ENCODE data around the gene APBA2. TPM values are rescaled to one million over a fixed set of nuclear protein-coding genes. Genes with fewer than 3 reads are reported as not detected.
A peak's percentile ranks its signal among the peaks of the same experiment; 100 is the strongest.

APBA2 gene
- total RNA-seq, 2 donors from 2014 or later, result 9.1 to 9.8 TPM

DNA sequence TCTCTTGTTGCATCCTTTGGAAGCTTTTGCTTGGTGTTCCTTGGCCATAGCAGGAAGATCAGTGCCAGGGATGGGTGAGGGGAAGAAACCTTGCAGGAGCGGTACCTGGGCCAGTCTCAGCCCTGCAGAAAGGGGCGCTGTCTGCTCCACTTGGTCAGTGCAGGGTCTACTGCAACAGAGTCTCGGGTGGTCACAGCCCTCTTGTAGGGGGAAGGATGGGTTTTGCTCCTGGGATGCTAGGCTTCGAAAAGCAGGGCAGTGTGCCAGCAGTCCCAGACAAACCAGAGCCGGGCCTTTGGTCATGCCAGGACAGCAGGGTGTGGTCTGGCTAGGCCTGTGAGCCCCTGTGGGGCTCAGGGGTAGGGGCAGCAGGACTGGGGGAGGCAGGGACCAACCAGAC lies 186.7 kb downstream of the APBA2 start:
- Mint-ChIP-seq H3K27ac (no peak overlapping the region), H3K4me1 (ENCODE audit: low read depth) (no peaks in the 10 kb centered on the region), H3K27me3 (ENCODE audit: low read depth) (no peaks in the 10 kb centered on the region), H3K9me3 (peaks cover 0 to 1% of the 10 kb centered on the region in 2 donors), H3K4me3 (no peak overlapping the region), H3K36me3 (ENCODE audit: insufficient read depth in 2 of 2) (peaks cover 0 to 1% of the 10 kb centered on the region in 2 donors)
- no peak for DNase-seq
- no peak for ATAC-seq (replicated peaks in 1 of 2)

- H3K9me3 Mint-ChIP-seq, result no peaks in the 10 kb centered on the region
- DNase-seq (no peak), ATAC-seq (replicated peaks in 1 of 2) (no peak)
- H3K27ac Mint-ChIP-seq, result no peak overlapping the region
- H3K27me3 Mint-ChIP-seq (ENCODE audit: low read depth), result no peaks in the 10 kb centered on the region
- no peaks in the 10 kb centered on the region for H3K4me1 Mint-ChIP-seq (ENCODE audit: low read depth)
- no peak overlapping the region for H3K4me3 Mint-ChIP-seq
- H3K36me3 Mint-ChIP-seq (ENCODE audit: insufficient read depth in 2 of 2), result no peaks in the 10 kb centered on the region
These were observed 188.3 kb downstream of the APBA2 start for GRCh38 chr15:29074045-29074444.

- Mint-ChIP-seq H3K27ac (no peak overlapping the region), H3K4me3 (no peak overlapping the region), H3K27me3 (ENCODE audit: low read depth) (no peaks in the 10 kb centered on the region), H3K4me1 (ENCODE audit: low read depth) (no peaks in the 10 kb centered on the region), H3K36me3 (ENCODE audit: insufficient read depth in 2 of 2) (no peaks in the 10 kb centered on the region), H3K9me3 (no peaks in the 10 kb centered on the region)
- DNase-seq (no peak), ATAC-seq (replicated peaks in 1 of 2) (no peak)
These were observed 192.8 kb downstream of the APBA2 start for GRCh38 chr15:29078541-29078940.

DNA sequence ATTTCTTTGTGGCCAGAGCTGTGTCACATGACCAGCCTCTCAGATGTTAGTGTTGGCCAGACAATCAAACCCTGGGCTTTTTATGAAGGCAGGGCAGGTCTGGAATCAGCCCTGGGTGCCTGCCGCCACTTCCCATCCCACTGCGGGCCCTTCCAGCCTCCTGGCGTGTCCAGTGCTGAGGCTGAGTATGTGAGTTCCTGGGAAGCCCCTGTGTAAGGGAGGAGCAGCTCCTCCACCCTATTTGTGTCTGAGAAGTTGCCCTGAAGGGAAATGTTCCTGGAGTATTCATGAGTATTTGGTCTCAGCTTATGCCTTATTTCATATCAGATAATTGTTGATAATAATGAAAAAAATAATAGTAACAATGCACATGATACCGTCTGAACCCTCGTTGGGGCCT lies 193.7 kb downstream of the APBA2 start:
- ATAC-seq (replicated peaks in 1 of 2), result no peak
- no peak overlapping the region for H3K27ac Mint-ChIP-seq
- no peaks in the 10 kb centered on the region for H3K4me1 Mint-ChIP-seq (ENCODE audit: low read depth)
- H3K36me3 Mint-ChIP-seq (ENCODE audit: insufficient read depth in 2 of 2), result no peaks in the 10 kb centered on the region
- no peaks in the 10 kb centered on the region for H3K9me3 Mint-ChIP-seq
- no peak for DNase-seq
- H3K4me3 Mint-ChIP-seq, result no peak overlapping the region
- no peaks in the 10 kb centered on the region for H3K27me3 Mint-ChIP-seq (ENCODE audit: low read depth)

- Mint-ChIP-seq H3K27me3 (ENCODE audit: low read depth) (no peaks in the 10 kb centered on the region), H3K36me3 (ENCODE audit: insufficient read depth in 2 of 2) (peaks cover 0 to 1% of the 10 kb centered on the region in 2 donors), H3K4me1 (ENCODE audit: low read depth) (no peaks in the 10 kb centered on the region), H3K4me3 (no peak overlapping the region), H3K27ac (peak overlapping the region; percentile 72), H3K9me3 (peaks cover 0 to 2% of the 10 kb centered on the region in 2 donors)
- DNase-seq, result no peak
- no peak for ATAC-seq (replicated peaks in 1 of 2)
These were observed 196.0 kb downstream of the APBA2 start for GRCh38 chr15:29081781-29082180.

DNA sequence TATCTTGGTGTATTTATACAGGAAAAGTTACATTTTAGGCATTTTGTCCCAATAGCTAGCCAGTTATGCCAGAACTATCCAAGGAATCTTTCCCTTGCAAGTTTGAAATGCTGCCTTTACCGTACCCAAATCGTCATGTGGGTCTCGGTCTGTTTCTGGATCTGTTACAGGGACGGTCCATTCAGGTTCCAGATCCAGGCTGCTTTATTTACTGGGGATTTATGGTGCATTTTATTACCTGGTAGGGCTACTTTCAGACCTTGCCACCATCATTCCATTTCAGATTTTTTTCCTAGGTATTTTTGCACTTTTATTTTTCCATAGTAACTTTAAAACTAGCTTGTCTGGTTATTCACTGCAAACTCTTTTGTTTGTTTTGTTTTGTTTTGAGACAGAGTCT lies 197.4 kb downstream of the APBA2 start:
- no peak overlapping the region for H3K27ac Mint-ChIP-seq
- H3K36me3 Mint-ChIP-seq (ENCODE audit: insufficient read depth in 2 of 2), result peaks cover 0 to 1% of the 10 kb centered on the region in 2 donors
- no peak for DNase-seq
- no peaks in the 10 kb centered on the region for H3K4me1 Mint-ChIP-seq (ENCODE audit: low read depth)
- H3K4me3 Mint-ChIP-seq, result no peak overlapping the region
- H3K9me3 Mint-ChIP-seq, result peaks cover 0 to 2% of the 10 kb centered on the region in 2 donors
- no peaks in the 10 kb centered on the region for H3K27me3 Mint-ChIP-seq (ENCODE audit: low read depth)
- ATAC-seq (replicated peaks in 1 of 2), result no peak

DNA sequence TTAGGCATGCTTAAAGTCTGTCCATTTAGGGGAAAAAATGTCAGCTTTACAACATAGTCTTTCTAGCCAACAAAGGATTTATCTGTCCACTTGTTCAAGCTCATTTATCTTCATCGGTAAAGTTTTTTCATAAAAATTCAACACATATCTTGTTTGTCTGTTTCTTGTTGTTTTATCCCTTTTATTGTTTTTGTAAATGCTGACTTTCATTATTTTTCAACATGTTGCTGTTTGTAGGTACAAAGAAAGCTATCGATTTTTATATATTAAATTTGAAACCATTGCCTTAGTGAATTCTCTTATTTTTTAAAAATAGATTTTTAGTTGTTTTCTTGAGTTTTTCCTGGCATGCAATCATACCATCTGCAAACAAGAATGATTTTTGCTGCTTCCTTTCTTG lies 198.1 kb downstream of the APBA2 start:
- DNase-seq, result no peak
- H3K4me3 Mint-ChIP-seq, result no peak overlapping the region
- no peaks in the 10 kb centered on the region for H3K27me3 Mint-ChIP-seq (ENCODE audit: low read depth)
- peaks cover 0 to 1% of the 10 kb centered on the region in 2 donors for H3K36me3 Mint-ChIP-seq (ENCODE audit: insufficient read depth in 2 of 2)
- no peak for ATAC-seq (replicated peaks in 1 of 2)
- H3K9me3 Mint-ChIP-seq, result peaks cover 0 to 2% of the 10 kb centered on the region in 2 donors
- H3K4me1 Mint-ChIP-seq (ENCODE audit: low read depth), result peaks cover 2% of the 10 kb centered on the region
- no peak overlapping the region for H3K27ac Mint-ChIP-seq

- DNase-seq, result no peak
- Mint-ChIP-seq H3K27me3 (ENCODE audit: low read depth) (no peaks in the 10 kb centered on the region), H3K9me3 (peaks cover 0 to 2% of the 10 kb centered on the region in 2 donors), H3K4me1 (ENCODE audit: low read depth) (peaks cover 14% of the 10 kb centered on the region), H3K36me3 (ENCODE audit: insufficient read depth in 2 of 2) (peaks cover 0 to 1% of the 10 kb centered on the region in 2 donors), H3K27ac (no peak overlapping the region), H3K4me3 (no peak overlapping the region)
- no peak for ATAC-seq (replicated peaks in 1 of 2)
These were observed 200.2 kb downstream of the APBA2 start for GRCh38 chr15:29086001-29086400.

GRCh38 chr15:29086891-29087290 lies 201.1 kb downstream of the APBA2 start:
- H3K27ac Mint-ChIP-seq, result no peak overlapping the region
- no peak for ATAC-seq (replicated peaks in 1 of 2)

GRCh38 chr15:29087521-29088285 lies 201.9 kb downstream of the APBA2 start:
- Mint-ChIP-seq H3K4me3 (no peak overlapping the region), H3K27ac (no peak overlapping the region), H3K4me1 (ENCODE audit: low read depth) (peaks cover 14% of the 10 kb centered on the region), H3K36me3 (ENCODE audit: insufficient read depth in 2 of 2) (peaks cover 0 to 1% of the 10 kb centered on the region in 2 donors), H3K27me3 (ENCODE audit: low read depth) (no peaks in the 10 kb centered on the region), H3K9me3 (peaks cover 0 to 2% of the 10 kb centered on the region in 2 donors)
- no peak for DNase-seq
- ATAC-seq (replicated peaks in 1 of 2), result no peak

More at GRCh38 chr15:29086891-29087290, 201.1 kb downstream of the APBA2 start:
- peaks cover 0 to 1% of the 10 kb centered on the region in 2 donors for H3K36me3 Mint-ChIP-seq (ENCODE audit: insufficient read depth in 2 of 2)
- peaks cover 14% of the 10 kb centered on the region for H3K4me1 Mint-ChIP-seq (ENCODE audit: low read depth)
- no peak overlapping the region for H3K4me3 Mint-ChIP-seq
- no peak for DNase-seq
- peaks cover 0 to 2% of the 10 kb centered on the region in 2 donors for H3K9me3 Mint-ChIP-seq
- H3K27me3 Mint-ChIP-seq (ENCODE audit: low read depth), result no peaks in the 10 kb centered on the region

DNA sequence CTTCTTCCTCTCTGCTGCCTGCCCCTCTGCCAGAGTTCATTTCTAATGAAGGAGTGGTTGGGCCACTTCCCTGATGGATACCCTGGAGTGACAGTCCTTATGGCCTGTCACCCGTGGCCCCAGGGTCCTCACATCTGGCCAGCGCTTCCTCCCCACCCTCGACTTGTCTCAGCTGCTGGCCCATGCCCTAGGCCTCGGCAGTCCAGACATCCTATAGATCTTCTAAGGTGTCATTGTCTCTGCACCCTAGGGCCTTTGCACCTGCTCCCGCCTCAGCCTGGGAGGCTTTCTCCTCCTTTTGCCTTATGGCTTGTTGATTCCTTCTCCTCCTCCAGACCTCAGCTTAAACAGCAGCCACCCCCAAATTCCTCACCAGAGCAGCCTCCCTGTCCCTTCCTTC lies 202.9 kb downstream of the APBA2 start:
- H3K27me3 Mint-ChIP-seq (ENCODE audit: low read depth), result no peaks in the 10 kb centered on the region
- peaks cover 0 to 1% of the 10 kb centered on the region in 2 donors for H3K36me3 Mint-ChIP-seq (ENCODE audit: insufficient read depth in 2 of 2)
- H3K9me3 Mint-ChIP-seq, result peaks cover 0 to 2% of the 10 kb centered on the region in 2 donors
- no peak overlapping the region for H3K4me3 Mint-ChIP-seq
- ATAC-seq (replicated peaks in 1 of 2), result no peak
- DNase-seq, result no peak
- H3K4me1 Mint-ChIP-seq (ENCODE audit: low read depth), result peaks cover 14% of the 10 kb centered on the region
- no peak overlapping the region for H3K27ac Mint-ChIP-seq

DNA sequence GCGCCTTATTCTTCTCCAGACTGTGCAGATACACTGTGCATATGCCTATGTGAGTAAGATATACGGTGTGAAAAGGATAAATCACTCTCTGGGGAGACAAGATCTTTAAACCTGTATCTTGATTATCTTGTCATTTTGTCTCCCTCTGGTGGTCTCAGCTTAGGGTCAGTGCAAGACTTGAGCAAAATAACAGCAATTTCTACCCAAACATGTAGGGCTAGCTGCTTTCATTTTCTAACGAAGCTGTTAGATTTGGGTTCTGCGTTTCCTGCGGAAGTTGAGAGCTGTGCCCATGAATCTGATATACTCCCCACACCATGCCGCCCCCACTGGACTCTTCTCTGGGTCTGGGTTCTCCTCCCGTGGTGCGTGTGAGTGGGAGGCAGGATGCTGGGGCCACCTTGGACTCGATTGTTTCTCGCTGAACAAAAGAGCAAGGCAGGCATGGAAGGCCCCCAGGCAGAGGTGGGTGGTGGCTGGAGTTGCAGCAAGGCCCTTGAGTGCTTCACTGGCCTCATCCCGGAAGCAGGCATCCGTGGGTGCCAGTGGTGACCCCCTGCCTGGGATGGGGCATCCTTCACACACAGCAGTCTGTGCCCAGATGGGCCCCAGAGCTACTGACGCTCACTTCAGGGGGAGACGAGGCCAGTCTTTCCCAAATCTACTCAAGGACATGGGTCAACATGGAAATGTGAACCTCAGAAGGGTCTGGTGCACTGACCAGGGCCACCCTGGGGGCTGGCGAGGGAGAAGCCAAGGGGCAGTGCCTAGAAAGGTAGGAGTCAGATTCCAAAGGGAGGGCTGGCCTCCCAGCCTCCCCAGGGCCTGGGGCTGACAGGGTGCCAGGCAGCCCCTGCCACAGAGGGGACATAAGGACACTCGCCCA lies 204.2 kb downstream of the APBA2 start:
- Mint-ChIP-seq H3K4me1 (ENCODE audit: low read depth) (peaks cover 14% of the 10 kb centered on the region), H3K27me3 (ENCODE audit: low read depth) (no peaks in the 10 kb centered on the region)
- DNase-seq, result peak; percentile 23 to 44

More for the DNA sequence above, 204.2 kb downstream of the APBA2 start:
- Mint-ChIP-seq H3K4me3 (peak overlapping the region; percentile 64 to 76), H3K9me3 (no peaks in the 10 kb centered on the region), H3K27ac (peak overlapping the region; percentile 35), H3K36me3 (ENCODE audit: insufficient read depth in 2 of 2) (no peaks in the 10 kb centered on the region)
- peak; percentile 56 to 65 for ATAC-seq (replicated peaks in 1 of 2)
